H1 (cell line): ENCODE data around the gene SLC13A2. TPM values are rescaled to one million over a fixed set of nuclear protein-coding genes. Genes with fewer than 3 reads are reported as not detected.

Experiments used
- ATF2 ChIP-seq: IDR thresholded peaks from 2 replicates; pipeline ENCODE4 v1.6.1; 2012; ENCODE audit warnings: low read length, inconsistent platforms
- BRCA1 ChIP-seq: IDR thresholded peaks from 2 replicates; pipeline ENCODE4 v1.6.1; 2012; ENCODE audit warnings: low read depth, low read length, improper control_type of control experiment
- SRF ChIP-seq: IDR thresholded peaks from 2 replicates; pipeline ENCODE4 v1.6.1; 2011; ENCODE audit warnings: mild to moderate bottlenecking, low read depth, low read length, moderate library complexity
- polyA plus RNA-seq, 7 experiments: library from polyadenylated mRNA; depleted of rRNA in 3 of 7; stranded (reverse) in 5 of 7; unstranded in 2 of 7; fragments of >200 nt in 5 of 7; fragments of 200-250 nt in 2 of 7; gene quantifications; 1 replicate in 5 of 7; 2 replicates in 1 of 7; 4 replicates in 1 of 7; pipeline versions ENCODE4 v1.2.1 to v1.2.3, GENCODE V29; 2011 to 2013; ENCODE audit warnings: missing spikeins in 2 of 7, mixed read lengths in 2 of 7
- total RNA-seq: library from RNA; stranded (reverse); fragmentation: NEBNext Ultra II Directional; extraction: Animal tissue kit (Norgen Biotek cat#: 25700); gene quantifications from 2 replicates; pipeline ENCODE4 v1.2.1, GENCODE V29; 2021

Gene SLC13A2
- total and polyA plus RNA-seq, 2 of the 8 experiments (the other 6 are each of a cell fraction or from before 2014, with no cell fraction given), result not detected

- TF ChIP-seq ATF2, result no peak
- no peak for TF ChIP-seq BRCA1
- TF ChIP-seq SRF, result no peak
Observed at GRCh38 chr17:28474111-28474531, 677 bp downstream of the SLC13A2 start (continued).
